ENCODE measurements around the gene BMP6. TPM values are rescaled to one million over a fixed set of nuclear protein-coding genes. Genes with fewer than 3 reads are reported as not detected.

The BMP6 gene
- total RNA-seq, 2 experiments from 2014 or later = 0.14 to 0.27 TPM

- intact Hi-C loops (cut with DNase I, micrococcal nuclease) = no loop called here
- DNase-seq = no peak
- no peak overlapping the region for H3K27ac Mint-ChIP-seq
- peaks cover 16% of the 10 kb centered on the region for H3K4me1 Mint-ChIP-seq
- CTCF ChIA-PET = interaction anchor here (0.6 kb wide), 1 partner anchor 37 kb away, joined by 3 read pairs; no protein-coding TSS in a partner anchor
- no peak overlapping the region for H3K4me3 Mint-ChIP-seq
- H3K36me3 Mint-ChIP-seq (ENCODE audit: low read depth) = no peaks in the 10 kb centered on the region
- no peaks in the 10 kb centered on the region for H3K9me3 Mint-ChIP-seq (ENCODE audit: low read depth)
- ATAC-seq = no peak
- POLR2A ChIA-PET = no interaction called here
- H3K27me3 Mint-ChIP-seq = peaks cover 25% of the 10 kb centered on the region
Observed at GRCh38 chr6:7693827-7694226, 32.1 kb upstream of the BMP6 start.

DNA sequence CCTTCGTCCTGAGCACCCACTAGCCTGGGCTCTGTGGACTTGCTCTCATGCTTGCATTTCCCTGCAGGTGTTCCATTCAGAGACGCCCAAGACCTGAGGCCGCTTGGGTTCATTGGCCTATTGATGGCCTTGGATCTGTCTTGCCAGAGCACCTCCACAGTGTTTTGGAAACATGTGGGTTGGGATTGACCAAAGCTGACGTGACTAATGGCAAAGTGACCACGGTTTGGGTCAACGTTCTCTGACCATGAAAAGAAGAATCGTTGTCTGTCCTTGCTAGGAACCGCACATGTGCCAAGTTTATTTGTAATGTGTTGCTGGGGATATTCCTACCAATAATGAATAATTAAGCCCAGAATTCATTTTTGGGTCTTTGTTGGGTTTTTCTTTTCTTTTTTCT, 29.8 kb upstream of the BMP6 start:
- DNase-seq = no peak
- Mint-ChIP-seq H3K4me3 (no peak overlapping the region), H3K9me3 (ENCODE audit: low read depth) (no peaks in the 10 kb centered on the region), H3K36me3 (ENCODE audit: low read depth) (no peaks in the 10 kb centered on the region), H3K4me1 (peaks cover 16% of the 10 kb centered on the region), H3K27me3 (peaks cover 10% of the 10 kb centered on the region), H3K27ac (no peak overlapping the region)
- no peak for ATAC-seq
- ChIA-PET CTCF (interaction anchor here (0.7 kb wide), 1 partner anchor 29 kb away, joined by 4 read pairs; no protein-coding TSS in a partner anchor), POLR2A (no interaction called here)
- intact Hi-C loops (cut with DNase I, micrococcal nuclease) = no loop called here

DNA sequence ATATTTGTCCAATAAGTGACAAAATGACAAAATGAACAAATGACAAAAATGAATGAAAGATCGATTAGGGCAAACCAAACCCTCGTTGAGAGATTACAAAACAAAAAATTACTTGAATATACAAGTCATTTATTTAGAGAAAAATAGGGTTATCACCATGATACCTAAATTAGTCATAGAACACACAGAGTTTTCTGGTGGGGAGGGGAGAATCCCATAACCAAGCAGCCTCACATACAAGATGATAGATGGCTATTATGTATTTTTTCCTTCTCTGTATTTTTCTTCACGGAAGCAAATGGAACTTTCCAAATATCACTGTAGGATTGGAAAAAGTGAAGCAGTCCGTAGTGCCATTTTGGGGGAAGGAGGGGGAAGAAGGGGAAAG, 28.5 kb upstream of the BMP6 start:
- intact Hi-C loops (cut with DNase I, micrococcal nuclease) = no loop called here
- POLR2A ChIA-PET = no interaction called here
- CTCF ChIA-PET = no interaction called here
- Mint-ChIP-seq H3K4me1 (peaks cover 15% of the 10 kb centered on the region), H3K36me3 (ENCODE audit: low read depth) (no peaks in the 10 kb centered on the region), H3K4me3 (no peak overlapping the region), H3K27ac (peak overlapping the region; percentile 47), H3K27me3 (peaks cover 10% of the 10 kb centered on the region), H3K9me3 (ENCODE audit: low read depth) (no peaks in the 10 kb centered on the region)
- peak; percentile 65 for ATAC-seq
- DNase-seq = no peak

GRCh38 chr6:7697820-7698623, 27.9 kb upstream of the BMP6 start:
- no peak overlapping the region for H3K4me3 Mint-ChIP-seq

GRCh38 chr6:7701212-7701834, 24.6 kb upstream of the BMP6 start:
- CTCF ChIA-PET = interaction anchor here (2.9 kb wide), 1 partner anchor 22 kb away, joined by 16 read pairs; no protein-coding TSS in a partner anchor
- Mint-ChIP-seq H3K36me3 (ENCODE audit: low read depth) (no peaks in the 10 kb centered on the region), H3K9me3 (ENCODE audit: low read depth) (no peaks in the 10 kb centered on the region), H3K4me3 (no peak overlapping the region), H3K4me1 (peaks cover 14% of the 10 kb centered on the region), H3K27me3 (peaks cover 14% of the 10 kb centered on the region), H3K27ac (no peak overlapping the region)
- POLR2A ChIA-PET = no interaction called here
- DNase-seq = no peak
- intact Hi-C loops (cut with DNase I, micrococcal nuclease) = no loop called here
- no peak for ATAC-seq

More at GRCh38 chr6:7697820-7698623, 27.9 kb upstream of the BMP6 start:
- POLR2A ChIA-PET = interaction anchor here (0.6 kb wide), 1 partner anchor 108 kb away, joined by 7 read pairs; no protein-coding TSS in a partner anchor
- CTCF ChIA-PET = interaction anchor here (0.6 to 2.9 kb wide), 5 partner anchors 25 to 424 kb away, joined by 3 to 16 read pairs (median 3); no protein-coding TSS in a partner anchor
- no peaks in the 10 kb centered on the region for H3K9me3 Mint-ChIP-seq (ENCODE audit: low read depth)
- H3K27me3 Mint-ChIP-seq = peaks cover 10% of the 10 kb centered on the region
- H3K27ac Mint-ChIP-seq = peak overlapping the region; percentile 47
- peak; percentile 43 for DNase-seq
- peaks cover 14% of the 10 kb centered on the region for H3K4me1 Mint-ChIP-seq
- ATAC-seq = peak; percentile 85
- no peaks in the 10 kb centered on the region for H3K36me3 Mint-ChIP-seq (ENCODE audit: low read depth)
- intact Hi-C loops (cut with DNase I, micrococcal nuclease) = no loop called here

GRCh38 chr6:7703148-7703680, 22.7 kb upstream of the BMP6 start:
- intact Hi-C loops (cut with DNase I, micrococcal nuclease) = no loop called here

GRCh38 chr6:7705483-7705882, 20.4 kb upstream of the BMP6 start:
- peaks cover 6% of the 10 kb centered on the region for H3K27me3 Mint-ChIP-seq
- H3K9me3 Mint-ChIP-seq (ENCODE audit: low read depth) = no peaks in the 10 kb centered on the region
- no peak for ATAC-seq
- no peak overlapping the region for H3K27ac Mint-ChIP-seq
- DNase-seq = no peak
- intact Hi-C loops (cut with DNase I, micrococcal nuclease) = no loop called here
- POLR2A ChIA-PET = no interaction called here
- H3K36me3 Mint-ChIP-seq (ENCODE audit: low read depth) = no peaks in the 10 kb centered on the region
- no peaks in the 10 kb centered on the region for H3K4me1 Mint-ChIP-seq
- CTCF ChIA-PET = no interaction called here
- no peak overlapping the region for H3K4me3 Mint-ChIP-seq

More at GRCh38 chr6:7703148-7703680, 22.7 kb upstream of the BMP6 start:
- DNase-seq = no peak
- Mint-ChIP-seq H3K4me3 (no peak overlapping the region), H3K27ac (no peak overlapping the region), H3K4me1 (peaks cover 3% of the 10 kb centered on the region), H3K36me3 (ENCODE audit: low read depth) (no peaks in the 10 kb centered on the region), H3K27me3 (peaks cover 6% of the 10 kb centered on the region), H3K9me3 (ENCODE audit: low read depth) (no peaks in the 10 kb centered on the region)
- ChIA-PET POLR2A (no interaction called here), CTCF (interaction anchor here (0.9 kb wide), 1 partner anchor 18 kb away, joined by 4 read pairs; no protein-coding TSS in a partner anchor)
- ATAC-seq = no peak

DNA sequence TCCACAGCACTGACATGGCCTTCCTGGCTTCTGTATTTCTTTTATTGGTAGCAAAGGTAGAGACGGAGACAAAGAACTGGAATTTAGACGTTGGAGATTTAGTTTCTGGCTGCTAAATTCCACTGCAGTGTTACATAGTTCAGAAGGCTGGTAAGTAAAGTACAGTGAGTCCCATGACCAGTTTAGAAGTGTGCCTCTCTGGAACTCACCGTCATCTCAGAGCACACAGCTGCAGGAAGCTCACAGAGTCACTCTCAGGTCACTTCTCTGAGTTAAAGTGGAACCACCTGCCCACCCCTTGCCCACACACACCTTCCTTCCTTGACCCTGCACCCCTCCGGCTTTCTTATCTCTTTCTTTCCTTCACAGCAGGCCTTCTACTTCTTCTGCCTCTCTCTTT, 19.6 kb upstream of the BMP6 start:
- Mint-ChIP-seq H3K9me3 (ENCODE audit: low read depth) (no peaks in the 10 kb centered on the region), H3K27me3 (peaks cover 8% of the 10 kb centered on the region), H3K36me3 (ENCODE audit: low read depth) (no peaks in the 10 kb centered on the region), H3K4me3 (no peak overlapping the region), H3K27ac (no peak overlapping the region), H3K4me1 (no peaks in the 10 kb centered on the region)
- ChIA-PET CTCF (interaction anchor here (1.0 kb wide), 1 partner anchor 11 kb away, joined by 3 read pairs; no protein-coding TSS in a partner anchor), POLR2A (no interaction called here)
- DNase-seq (no peak), ATAC-seq (no peak)
- intact Hi-C loops (cut with DNase I, micrococcal nuclease) = no loop called here

GRCh38 chr6:7707787-7708186, 18.1 kb upstream of the BMP6 start:
- no peak overlapping the region for H3K27ac Mint-ChIP-seq
- H3K27me3 Mint-ChIP-seq = peaks cover 21% of the 10 kb centered on the region
- no peaks in the 10 kb centered on the region for H3K4me1 Mint-ChIP-seq
- H3K4me3 Mint-ChIP-seq = no peak overlapping the region
- CTCF ChIA-PET = no interaction called here
- H3K36me3 Mint-ChIP-seq (ENCODE audit: low read depth) = no peaks in the 10 kb centered on the region
- H3K9me3 Mint-ChIP-seq (ENCODE audit: low read depth) = no peaks in the 10 kb centered on the region
- DNase-seq (no peak), ATAC-seq (no peak)
- POLR2A ChIA-PET = no interaction called here
- intact Hi-C loops (cut with DNase I, micrococcal nuclease) = no loop called here

DNA sequence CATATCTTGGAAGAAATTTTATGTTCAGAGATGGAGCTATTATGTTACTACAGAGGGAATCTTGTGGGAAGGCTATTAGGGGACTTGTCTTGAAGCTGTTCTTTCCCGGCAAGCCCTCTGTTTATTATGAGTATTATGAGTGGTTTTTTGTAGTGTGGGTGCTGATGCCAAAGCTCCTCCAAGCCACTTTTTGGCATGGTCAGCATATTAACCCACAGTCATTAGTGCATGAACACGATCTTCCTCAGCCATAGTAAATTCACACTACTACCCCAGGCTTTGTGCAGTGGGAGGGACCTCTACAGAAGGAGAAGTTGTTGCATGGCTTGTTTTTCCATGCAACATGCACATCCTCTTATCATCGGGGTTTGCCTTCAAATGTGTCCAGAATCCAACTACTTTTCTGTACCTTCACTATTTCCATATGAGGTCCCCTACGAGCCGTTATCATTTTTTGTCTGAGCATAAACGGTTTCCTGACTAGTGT, 6.5 kb upstream of the BMP6 start:
- intact Hi-C loops (cut with DNase I, micrococcal nuclease) = no loop called here
- ATAC-seq (no peak), DNase-seq (no peak)
- Mint-ChIP-seq H3K4me3 (no peak overlapping the region), H3K4me1 (peaks cover 3% of the 10 kb centered on the region), H3K36me3 (ENCODE audit: low read depth) (no peaks in the 10 kb centered on the region), H3K27ac (no peak overlapping the region), H3K27me3 (peaks cover 38% of the 10 kb centered on the region), H3K9me3 (ENCODE audit: low read depth) (peaks cover 4% of the 10 kb centered on the region)
- ChIA-PET POLR2A (no interaction called here), CTCF (interaction anchor here (0.6 to 1.2 kb wide), 3 partner anchors 9 to 429 kb away, joined by 3 read pairs; no protein-coding TSS in a partner anchor)

GRCh38 chr6:7720346-7720745, 5.6 kb upstream of the BMP6 start:
- no peak for DNase-seq
- H3K27me3 Mint-ChIP-seq = peaks cover 41% of the 10 kb centered on the region
- H3K9me3 Mint-ChIP-seq (ENCODE audit: low read depth) = peaks cover 4% of the 10 kb centered on the region
- POLR2A ChIA-PET = no interaction called here
- intact Hi-C loops (cut with DNase I, micrococcal nuclease) = loop anchor here in 1 of 2 experiments (5.0 kb wide), 1 partner anchor 502 kb away; no protein-coding TSS in a partner anchor
- no peak overlapping the region for H3K4me3 Mint-ChIP-seq
- CTCF ChIA-PET = no interaction called here
- no peak overlapping the region for H3K27ac Mint-ChIP-seq
- H3K36me3 Mint-ChIP-seq (ENCODE audit: low read depth) = no peaks in the 10 kb centered on the region
- peaks cover 3% of the 10 kb centered on the region for H3K4me1 Mint-ChIP-seq
- ATAC-seq = no peak

Measured in activated CD4-positive, alpha-beta T cell treated with anti-CD3 and anti-CD28 coated beads for 36 hours (primary cell).